Activated gamma-delta T cell treated with anti-CD3 and anti-CD28 coated beads, Interleukin-2, amount 50 U/mL, for 16 hours (primary cell): ENCODE data around the gene LILRA6.
"Not testable (repeated sequence)": the region's sequence is repeated elsewhere in the genome, so short reads cannot be mapped to it uniquely, and the experiment has no call there.

ENCODE experiments used
- DNase-seq: peaks from one replicate; pipeline ENCODE4 v3.0.0-alpha.2; 2020; ENCODE audit warnings: low read depth

LILRA6 gene

GRCh38 chr19:54231077-54231931 is 11.3 kb downstream of the LILRA6 start:
- DNase-seq = peak; percentile 82

- no peak for DNase-seq
Measured at GRCh38 chr19:54230031-54230430, 12.6 kb downstream of the LILRA6 start.

DNA sequence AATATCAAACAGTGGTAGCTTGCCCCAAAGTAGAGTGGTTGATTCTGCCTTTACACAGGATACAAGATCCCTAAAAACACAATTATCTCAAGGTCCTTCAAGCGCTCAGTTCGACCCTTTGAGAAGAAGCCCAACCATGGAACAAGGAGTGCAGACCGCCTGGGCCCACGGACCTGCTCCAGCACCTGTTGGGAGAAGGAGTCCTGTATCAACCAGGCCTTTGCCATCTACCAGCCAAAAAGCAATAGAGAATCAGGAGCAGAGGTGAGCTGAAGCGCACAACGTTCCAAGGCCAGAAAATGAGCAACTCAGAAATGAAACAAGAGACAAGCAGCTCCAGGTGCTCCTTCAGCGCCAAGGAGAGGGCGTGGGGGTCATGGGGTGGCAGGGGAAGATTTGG is 13.4 kb downstream of the LILRA6 start:
- no peak for DNase-seq

DNA sequence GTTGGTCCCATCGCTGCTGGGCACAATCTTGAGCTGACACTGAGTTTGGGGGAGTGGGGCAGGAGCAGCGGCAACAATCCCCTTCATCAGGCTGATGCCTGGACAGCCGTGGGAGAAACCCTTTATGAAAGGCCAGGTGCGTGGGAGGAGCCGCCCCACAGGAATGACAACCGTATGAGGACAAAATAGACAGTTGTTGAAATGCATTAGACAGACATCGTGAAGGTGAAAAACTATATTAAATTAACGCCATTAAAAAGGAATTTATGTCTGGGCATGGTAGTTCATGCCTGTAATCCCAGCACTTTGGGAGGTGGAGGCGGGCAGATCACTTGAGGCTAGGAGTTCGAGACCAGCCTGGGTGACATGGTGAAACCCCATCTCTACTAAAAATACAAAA is 18.0 kb downstream of the LILRA6 start:
- not testable (repeated sequence) for DNase-seq

GRCh38 chr19:54223937-54224281 is 18.7 kb downstream of the LILRA6 start:
- not testable (repeated sequence) for DNase-seq

DNA sequence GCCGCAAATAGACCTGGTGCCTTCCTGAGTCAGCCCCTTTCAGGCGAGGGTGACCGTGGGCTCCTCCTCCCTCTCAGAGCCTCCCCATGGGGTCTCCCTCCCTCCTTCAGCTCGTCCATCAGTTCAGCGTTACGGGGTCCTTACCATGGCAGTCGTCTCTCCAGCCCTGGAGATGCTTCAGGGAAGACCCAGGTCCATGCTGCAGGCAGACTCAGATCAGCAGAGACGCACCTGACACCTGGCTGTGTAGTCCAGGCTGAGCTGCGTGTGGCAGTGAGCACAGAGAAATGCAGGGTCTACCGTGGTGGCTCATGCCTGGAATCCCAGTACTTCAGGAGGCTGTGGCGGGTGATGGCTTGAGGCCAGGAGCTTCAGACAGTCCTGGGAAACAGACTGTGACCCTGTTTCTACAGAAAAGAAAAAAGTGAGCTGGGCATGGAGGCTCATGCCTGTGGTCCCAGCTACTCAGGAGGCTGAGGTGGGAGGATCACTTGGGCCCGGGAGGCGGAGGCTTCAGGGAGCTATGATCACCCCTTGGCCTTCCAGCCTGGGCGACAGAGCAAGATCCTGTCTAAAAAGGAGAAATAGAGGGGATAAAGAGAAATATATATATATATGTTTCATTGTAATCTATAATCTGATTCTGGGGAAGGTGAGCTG is 19.2 kb downstream of the LILRA6 start:
- not testable (repeated sequence) for DNase-seq

DNA sequence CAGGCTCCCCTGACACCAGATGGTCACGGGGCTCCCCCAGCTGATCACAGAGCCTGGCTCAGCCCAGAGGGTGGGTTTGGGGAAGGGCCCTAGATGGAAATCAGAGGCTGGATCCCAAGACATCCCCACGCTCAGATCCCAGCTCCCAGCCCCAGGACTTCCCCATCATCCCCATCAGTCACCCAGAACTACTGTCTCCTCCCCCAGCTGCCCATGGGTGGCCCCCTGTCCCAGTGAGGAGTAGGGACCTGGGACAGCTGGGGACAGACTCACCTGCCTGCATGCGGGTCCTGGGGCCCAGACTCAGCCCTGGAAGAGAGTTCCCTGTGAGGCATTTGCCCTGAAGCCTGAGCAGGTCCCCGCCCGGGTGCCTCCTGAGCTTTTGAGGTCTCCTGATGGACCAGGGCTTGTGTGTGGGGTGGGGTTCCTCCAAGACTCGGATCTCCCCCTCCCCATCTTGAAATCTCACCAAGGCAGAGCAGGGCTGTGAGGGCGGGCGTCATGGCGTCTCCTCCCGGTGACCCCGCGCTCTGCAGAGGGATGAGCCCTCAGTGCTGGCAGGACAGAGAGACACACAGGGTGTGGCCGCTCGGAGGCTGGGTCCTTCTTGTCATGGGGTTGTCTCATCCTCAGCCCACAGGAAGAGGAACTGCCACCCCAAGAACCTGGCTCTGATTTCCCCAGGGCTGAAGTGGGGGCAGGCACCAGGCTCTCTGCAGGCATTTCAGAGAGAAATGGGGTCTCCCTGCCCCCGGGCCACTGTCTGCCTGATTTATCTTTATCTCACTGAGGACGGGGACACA is 19.9 kb downstream of the LILRA6 start, which contains the start of gene LILRB3:
Gene LILRB3 (minus strand): TSS at position 534 of the 803 bp plus-strand sequence. CDS start 31 bp downstream, at position 503.
- not testable (repeated sequence) for DNase-seq

DNA sequence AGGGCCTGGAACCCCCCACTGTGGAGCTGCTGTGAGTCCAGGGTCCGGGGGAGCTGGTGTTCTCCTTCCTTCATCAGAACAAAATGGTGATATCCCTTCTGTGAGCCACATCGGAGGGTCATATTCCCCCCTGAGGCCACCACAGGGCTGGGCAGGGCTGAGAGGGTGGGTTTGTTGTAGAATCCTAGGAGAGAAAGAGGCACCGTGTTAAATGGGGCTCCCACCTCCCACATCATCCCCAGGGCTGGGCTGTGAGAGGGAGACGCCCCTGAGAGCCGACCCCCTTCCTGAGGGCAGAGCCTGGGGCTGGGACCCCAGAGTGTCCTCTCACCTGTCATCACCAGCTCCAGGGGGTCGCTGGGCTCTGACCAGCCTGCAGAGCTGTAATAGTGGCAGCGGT is 20.6 kb downstream of the LILRA6 start:
- not testable (repeated sequence) for DNase-seq

- not testable (repeated sequence) for DNase-seq
Measured at GRCh38 chr19:54219702-54220101, 22.9 kb downstream of the LILRA6 start.

DNA sequence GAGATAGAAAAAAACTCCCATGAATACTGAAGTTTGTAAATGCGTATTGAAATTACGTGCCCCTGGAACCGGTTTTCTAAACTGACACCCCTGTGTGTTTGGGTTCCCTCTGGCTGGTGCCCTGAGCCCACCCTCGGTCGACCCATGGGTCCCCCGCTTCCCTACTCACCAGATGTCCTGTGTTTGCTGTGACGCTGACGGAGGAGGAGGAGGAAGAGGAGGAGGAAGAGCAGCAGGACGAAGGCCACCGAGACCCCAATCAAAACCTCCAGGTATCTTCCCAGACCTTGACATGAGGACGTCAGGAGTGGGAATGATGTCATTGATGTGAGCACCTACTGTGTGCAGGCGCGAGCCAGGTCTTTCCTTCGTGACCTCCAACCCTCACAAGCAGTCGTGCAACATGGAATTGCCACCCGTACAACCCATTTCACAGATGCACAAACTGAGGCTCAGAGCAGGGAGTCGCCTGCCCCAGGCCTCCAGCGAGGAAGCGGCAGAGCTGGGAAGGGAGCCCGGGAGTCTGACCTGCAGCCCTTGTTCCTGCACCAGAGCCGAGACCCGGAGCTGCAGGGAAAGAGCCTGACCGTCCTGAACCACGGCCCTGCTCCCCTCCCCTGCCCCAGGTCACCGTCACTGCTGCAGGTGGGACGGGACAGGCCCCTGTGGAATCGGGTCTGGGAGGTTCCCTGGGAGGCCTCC is 23.5 kb downstream of the LILRA6 start:
- no peak for DNase-seq

- no peak for DNase-seq
Measured at GRCh38 chr19:54218259-54218658, 24.3 kb downstream of the LILRA6 start.

DNA sequence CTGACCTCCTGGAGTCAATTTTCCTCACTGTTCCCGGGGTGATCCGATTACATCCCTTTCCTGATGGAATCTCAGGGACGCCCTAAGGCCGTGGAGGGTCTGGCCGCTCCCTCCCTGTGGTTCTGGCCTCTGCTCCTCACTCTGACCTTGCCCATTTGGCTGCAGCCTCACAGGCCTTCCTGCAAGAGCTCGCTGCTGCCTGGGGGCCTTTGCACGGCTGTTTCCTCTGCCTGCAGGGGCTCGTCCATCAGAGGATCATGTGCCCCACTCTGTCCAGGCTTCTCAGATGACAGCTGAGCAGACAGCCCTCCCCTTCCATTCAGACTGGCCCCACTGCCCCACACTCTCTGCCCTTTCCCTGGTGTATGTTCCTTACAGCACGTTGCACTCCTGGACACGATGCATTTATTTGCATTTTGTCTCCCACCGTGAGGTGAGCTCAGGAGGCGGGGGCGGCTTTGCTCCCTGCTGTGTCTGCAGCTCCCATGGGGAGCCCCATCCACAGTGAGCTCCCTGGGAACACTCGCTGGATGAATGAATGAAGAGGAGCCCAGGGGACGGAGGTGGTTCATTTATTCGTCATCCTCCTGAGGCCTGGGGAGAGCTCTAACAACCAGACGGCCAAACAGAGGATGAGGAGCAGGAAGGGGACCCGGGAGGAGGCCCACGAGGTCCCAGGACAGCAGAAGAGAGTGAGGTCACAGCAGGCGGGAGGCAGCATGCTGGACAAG is 24.9 kb downstream of the LILRA6 start:
- not testable (repeated sequence) for DNase-seq

DNA sequence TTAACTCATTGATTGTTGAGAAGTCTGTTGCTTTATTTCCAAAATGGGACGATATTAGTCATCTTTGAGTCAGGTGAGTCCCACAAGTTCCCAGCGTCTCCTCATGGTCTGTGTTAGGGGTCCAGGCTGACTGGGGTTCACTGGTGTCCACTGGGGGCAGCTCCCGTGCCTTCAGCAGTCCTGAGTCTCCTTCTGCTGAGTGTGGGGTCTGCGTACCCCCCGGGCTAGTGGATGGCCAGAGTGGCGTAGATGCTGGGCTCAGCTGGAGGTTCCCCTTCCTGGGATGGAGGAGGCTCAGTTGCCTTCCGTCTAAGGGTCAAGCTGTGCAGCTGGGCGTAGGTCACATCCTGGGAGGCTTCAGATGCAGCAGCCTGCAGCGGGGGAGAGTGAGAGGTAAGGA is 25.7 kb downstream of the LILRA6 start:
- DNase-seq = no peak

GRCh38 chr19:54214734-54215133 is 27.9 kb downstream of the LILRA6 start:
- not testable (repeated sequence) for DNase-seq

- DNase-seq = not testable (repeated sequence)
Measured at GRCh38 chr19:54214217-54214616, 28.4 kb downstream of the LILRA6 start.

DNA sequence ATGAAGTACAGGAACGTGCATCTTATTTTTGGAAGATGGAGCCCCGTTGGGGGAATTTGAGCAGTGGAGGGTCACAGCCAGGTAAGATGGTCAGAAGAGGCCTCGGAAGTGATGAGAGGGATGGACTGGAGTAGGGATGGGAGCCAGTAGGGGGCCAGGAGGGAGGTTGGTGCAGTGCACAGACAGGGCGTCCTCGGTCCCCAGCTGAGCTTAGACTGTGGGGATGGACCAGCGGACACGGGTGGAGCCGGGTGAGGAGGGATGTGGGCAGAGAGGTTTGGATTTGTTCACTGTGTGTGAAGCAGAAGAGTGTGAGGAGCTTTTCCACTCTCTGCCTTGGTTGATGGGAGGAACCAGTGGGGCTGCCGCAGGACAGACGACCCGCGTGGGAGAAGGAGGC is 31.4 kb downstream of the LILRA6 start:
- DNase-seq = no peak

DNA sequence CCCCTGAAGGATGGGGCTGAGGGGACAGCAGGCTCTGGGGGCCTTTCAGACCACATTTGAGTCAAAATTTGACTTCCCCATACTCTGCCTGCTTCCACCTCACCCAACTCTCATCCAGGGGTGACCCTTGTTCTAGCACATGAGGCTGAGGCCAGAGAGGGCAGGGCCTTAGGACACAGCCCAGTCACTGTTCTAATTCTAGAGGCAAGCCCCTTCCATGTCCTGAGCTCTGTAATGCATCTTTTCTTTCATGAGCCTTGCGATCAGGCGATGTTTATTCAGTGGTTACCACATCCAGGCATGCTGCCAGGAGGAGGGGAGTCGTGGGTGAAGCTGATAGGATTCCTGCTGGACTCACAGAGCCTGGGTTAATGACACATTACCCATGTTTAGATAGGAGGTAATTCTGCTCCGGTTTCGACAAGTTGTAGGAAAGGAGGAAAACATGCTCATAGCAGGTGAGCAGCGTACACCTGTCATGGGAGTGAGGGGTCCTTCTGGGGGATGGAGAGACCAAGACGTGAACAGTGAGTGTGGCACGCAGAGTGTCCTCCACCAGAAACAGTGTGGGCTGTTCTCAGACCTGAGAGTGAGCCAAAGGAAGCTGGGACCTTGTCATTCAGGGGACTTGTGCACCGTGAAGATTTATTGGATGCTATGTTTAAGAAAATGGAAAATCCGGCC is 32.6 kb downstream of the LILRA6 start:
- DNase-seq = no peak

DNA sequence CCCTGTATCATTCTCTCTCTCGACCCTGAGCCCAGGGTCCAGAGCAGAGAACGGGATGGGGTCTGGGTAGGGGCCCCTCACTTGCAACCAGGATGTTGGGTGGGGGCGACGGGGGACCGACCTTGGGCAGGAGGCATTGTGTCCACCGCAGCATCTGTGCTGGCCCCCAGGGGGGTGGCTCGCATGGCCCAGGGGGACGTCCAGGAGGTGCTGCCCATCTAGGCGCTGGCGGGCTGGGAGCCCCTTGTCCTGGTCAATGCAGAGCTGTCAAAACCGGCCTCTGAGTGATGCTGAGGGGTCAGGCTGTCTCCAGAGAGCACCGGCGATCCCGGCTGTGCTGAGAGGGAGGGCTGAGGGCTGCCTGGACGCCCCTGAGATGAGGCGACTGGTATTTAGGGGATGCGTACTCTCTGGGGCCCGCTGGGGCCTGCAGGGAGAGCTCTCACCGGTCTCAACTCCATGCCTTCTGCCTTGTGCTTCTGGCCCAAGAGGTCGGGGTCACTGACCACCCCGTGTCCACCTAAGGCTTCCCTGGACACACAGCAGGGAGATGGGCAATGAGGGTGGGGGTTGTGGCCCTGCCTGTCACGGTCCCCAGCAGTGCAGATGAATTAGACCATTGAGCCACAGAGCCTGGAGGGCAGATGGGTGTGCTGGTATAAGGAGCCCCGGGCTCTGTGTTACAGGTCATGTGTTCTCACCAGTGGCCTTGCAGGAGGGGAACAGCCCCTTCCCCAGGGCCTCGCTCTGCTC is 33.4 kb downstream of the LILRA6 start:
- no peak for DNase-seq

- DNase-seq = no peak
Measured at GRCh38 chr19:54208784-54209057, 33.9 kb downstream of the LILRA6 start.
